ENCODE data around the gene SKOR1. TPM values are rescaled to one million over a fixed set of nuclear protein-coding genes. Genes with fewer than 3 reads are reported as not detected.

SKOR1 gene
- total and polyA plus RNA-seq, 2 of the 13 experiments (the other 11 are each of a cell fraction or from before 2014, with no cell fraction given): 0.09 to 0.11 TPM

- peak; percentile 81; the same call in 1 of the 2 replicates for TF ChIP-seq ZGPAT (CRISPR knock-in tag; IDR thresholded peaks at IDR 0.05)
- no peak for TF ChIP-seq ZNF780A (CRISPR knock-in tag; IDR thresholded peaks at IDR 0.05)
- no peak for TF ChIP-seq MLLT10 (CRISPR knock-in tag; IDR thresholded peaks at IDR 0.05)
- no peak for TF ChIP-seq NCOA2 (CRISPR knock-in tag; IDR thresholded peaks at IDR 0.05)
- TF ChIP-seq PCBP1 (IDR thresholded peaks at IDR 0.05; ENCODE audit: borderline replicate concordance, low read depth, low read length): 0 out of 2 replicates have a peak, but pooled peaks have one; percentile 36
- TF ChIP-seq ZNF746 (CRISPR knock-in tag; IDR thresholded peaks at IDR 0.05): peak; percentile 52; the same call in 1 of the 2 replicates
- no peak for TF ChIP-seq ELK4 (CRISPR knock-in tag; IDR thresholded peaks at IDR 0.05; ENCODE audit: borderline replicate concordance)
- TF ChIP-seq ZBTB40 (IDR thresholded peaks at IDR 0.05): no peak
- peak; percentile 55; the same call in 1 of the 2 replicates for TF ChIP-seq ZBTB40 (CRISPR knock-in tag; IDR thresholded peaks at IDR 0.05)
- peak; percentile 71 for TF ChIP-seq KAT8 (CRISPR knock-in tag; IDR thresholded peaks at IDR 0.05)
- TF ChIP-seq SRY (CRISPR knock-in tag; IDR thresholded peaks at IDR 0.05): 0 out of 2 replicates have a peak, but pooled peaks have one; percentile 62
- TF ChIP-seq HNF1A (IDR thresholded peaks at IDR 0.05; ENCODE audit: low read depth): peak; percentile 34; the same call in 1 of the 2 replicates
- TF ChIP-seq HNF1A (CRISPR knock-in tag; IDR thresholded peaks at IDR 0.05; ENCODE audit: borderline replicate concordance): no peak
These were observed 14.8 kb downstream of the SKOR1 start, which contains the start of gene RNU6-1 (continued) for GRCh38 chr15:67839929-67840748.

All from HepG2 (cell line).